D721Med (cell line): ENCODE results near the gene FHL3.

Experiments
- DNase-seq: peaks from one replicate; pipeline ENCODE4 v3.0.0; 2011; ENCODE audit warnings: low spot score; ENCODE audit not compliant: insufficient read length
- FAIRE-seq: peaks from 2 replicates; lab custom pipeline; 2011; peaks lifted over from hg19 to GRCh38; lab: Jason Lieb, UNC
- CTCF ChIP-seq: IDR thresholded peaks from 2 replicates; pipeline ENCODE4 v1.5.1; 2012; ENCODE audit warnings: mild to moderate bottlenecking, control low read depth; ENCODE audit not compliant: insufficient read depth; ENCODE audit errors: missing control alignments

The FHL3 gene

GRCh38 chr1:38005195-38006007 is at the start of gene FHL3:
Gene FHL3 (minus strand): TSS chr1:38005514. CDS start chr1:37999412, 6,102 bp downstream.
- DNase-seq (no peak), FAIRE-seq (no peak)
- no peak for TF ChIP-seq CTCF

GRCh38 chr1:38053416-38054091 is 48.2 kb upstream of the FHL3 start:
- DNase-seq (no peak), FAIRE-seq (no peak)
- no peak for TF ChIP-seq CTCF

- no peak for TF ChIP-seq CTCF
- no peak for DNase-seq
- no peak for FAIRE-seq
These were observed 47.6 kb upstream of the FHL3 start for GRCh38 chr1:38052750-38053415.

- TF ChIP-seq CTCF, result no peak
- no peak for DNase-seq
- FAIRE-seq, result no peak
These were observed 45.8 kb upstream of the FHL3 start for GRCh38 chr1:38051079-38051543.

GRCh38 chr1:38050397-38051078 is 45.2 kb upstream of the FHL3 start:
- TF ChIP-seq CTCF, result no peak
- FAIRE-seq (no peak), DNase-seq (no peak)

- no peak for TF ChIP-seq CTCF
- FAIRE-seq (no peak), DNase-seq (no peak)
These were observed 42.4 kb upstream of the FHL3 start for GRCh38 chr1:38047603-38048141.
